ENCODE data around the gene WRAP73. TPM values are rescaled to one million over a fixed set of nuclear protein-coding genes. Genes with fewer than 3 reads are reported as not detected.
"Not testable (repeated sequence)": the region's sequence is repeated elsewhere in the genome, so short reads cannot be mapped to it uniquely, and the experiment has no call there.

WRAP73 gene
- total RNA-seq, 1 experiment from 2014 or later = 25.5 TPM

DNA sequence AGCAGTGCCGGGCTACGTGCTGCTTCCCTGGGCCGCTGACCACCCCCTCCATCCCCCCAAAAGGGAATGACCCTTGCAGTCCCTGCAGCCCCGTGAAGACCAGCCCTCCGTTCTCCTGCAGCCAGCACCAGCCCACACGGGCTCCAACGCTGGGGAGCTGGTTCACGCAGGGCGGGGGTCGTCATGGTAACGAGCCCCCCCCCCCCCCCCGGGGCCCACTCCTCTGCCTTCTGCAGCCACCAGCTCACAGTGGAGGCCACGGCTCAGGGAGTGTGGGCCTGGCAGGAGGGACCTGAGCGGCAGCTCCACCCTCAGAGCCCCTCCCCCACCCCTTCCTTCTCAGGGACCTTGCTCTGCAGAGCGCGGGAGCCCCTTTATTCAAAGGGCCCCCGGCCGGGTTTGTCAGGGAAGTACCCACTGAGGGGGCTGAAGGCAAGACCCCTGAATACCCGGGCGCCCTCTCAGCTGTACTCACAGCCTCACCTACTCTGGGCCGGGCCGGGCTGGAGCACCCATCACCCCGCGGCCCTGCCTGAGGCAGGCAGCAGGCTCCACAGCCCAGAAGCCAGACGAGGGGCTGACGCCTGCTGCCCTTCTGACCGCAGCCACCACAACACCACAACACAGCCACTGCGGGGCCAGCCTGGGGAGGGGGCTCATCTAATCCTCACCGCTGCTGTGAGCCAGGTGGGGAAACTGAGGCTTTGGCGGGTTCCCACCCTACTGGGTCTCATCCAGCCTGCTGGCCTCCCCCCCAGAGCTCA is 51.2 kb downstream of the WRAP73 start:
- in situ Hi-C loops (cut with HindIII; ENCODE audit: low pct_unique_long_range_greater_than_20kb, low sequenced_read_pairs) = no loop called here

DNA sequence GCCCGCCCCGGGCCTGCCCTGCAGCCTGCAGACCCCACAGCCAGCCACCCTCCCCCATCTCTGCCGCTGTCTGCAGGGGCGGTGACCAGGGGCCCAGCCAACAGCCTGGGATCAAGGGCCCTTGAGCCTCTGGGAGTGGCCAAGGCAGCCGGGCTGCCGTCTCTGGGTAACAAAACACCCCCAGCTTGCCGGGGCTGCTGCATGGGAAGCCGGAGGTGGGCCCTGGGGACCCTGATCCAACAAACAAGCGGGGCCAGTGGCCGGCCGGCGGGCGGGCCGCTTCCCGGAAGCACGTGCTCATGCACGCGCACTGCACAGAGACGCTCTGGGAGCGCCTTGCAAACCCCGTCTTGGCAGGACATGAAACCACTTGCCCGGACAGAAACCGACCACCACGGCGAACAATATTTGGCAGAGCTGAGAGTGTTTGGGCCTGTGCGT is 51.8 kb downstream of the WRAP73 start:
- DNase-seq (ENCODE audit: low read depth, low spot score) = no peak
- in situ Hi-C loops (cut with HindIII; ENCODE audit: low pct_unique_long_range_greater_than_20kb, low sequenced_read_pairs) = no loop called here

More for the DNA sequence above, 51.2 kb downstream of the WRAP73 start:
- DNase-seq (ENCODE audit: low read depth, low spot score) = no peak

DNA sequence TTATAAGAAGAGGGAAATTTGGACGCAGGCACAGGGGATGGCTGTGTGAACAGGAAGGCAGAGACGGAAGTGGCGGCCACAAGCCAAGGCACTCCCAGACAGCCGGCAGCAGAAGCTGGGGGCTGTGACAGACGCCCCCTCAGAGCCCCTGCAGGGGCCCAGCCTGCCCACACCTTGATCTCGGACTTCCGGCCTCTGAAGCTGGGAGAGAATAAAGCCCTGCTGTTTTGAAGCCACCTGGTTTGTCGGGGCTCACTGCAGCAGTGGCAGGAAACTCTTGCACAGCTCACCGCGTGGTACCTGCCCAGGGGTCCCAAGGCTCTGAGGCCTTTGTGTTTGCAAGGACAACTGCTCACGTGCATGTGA is 52.3 kb downstream of the WRAP73 start:
- DNase-seq (ENCODE audit: low read depth, low spot score) = no peak
- in situ Hi-C loops (cut with HindIII; ENCODE audit: low pct_unique_long_range_greater_than_20kb, low sequenced_read_pairs) = no loop called here

DNA sequence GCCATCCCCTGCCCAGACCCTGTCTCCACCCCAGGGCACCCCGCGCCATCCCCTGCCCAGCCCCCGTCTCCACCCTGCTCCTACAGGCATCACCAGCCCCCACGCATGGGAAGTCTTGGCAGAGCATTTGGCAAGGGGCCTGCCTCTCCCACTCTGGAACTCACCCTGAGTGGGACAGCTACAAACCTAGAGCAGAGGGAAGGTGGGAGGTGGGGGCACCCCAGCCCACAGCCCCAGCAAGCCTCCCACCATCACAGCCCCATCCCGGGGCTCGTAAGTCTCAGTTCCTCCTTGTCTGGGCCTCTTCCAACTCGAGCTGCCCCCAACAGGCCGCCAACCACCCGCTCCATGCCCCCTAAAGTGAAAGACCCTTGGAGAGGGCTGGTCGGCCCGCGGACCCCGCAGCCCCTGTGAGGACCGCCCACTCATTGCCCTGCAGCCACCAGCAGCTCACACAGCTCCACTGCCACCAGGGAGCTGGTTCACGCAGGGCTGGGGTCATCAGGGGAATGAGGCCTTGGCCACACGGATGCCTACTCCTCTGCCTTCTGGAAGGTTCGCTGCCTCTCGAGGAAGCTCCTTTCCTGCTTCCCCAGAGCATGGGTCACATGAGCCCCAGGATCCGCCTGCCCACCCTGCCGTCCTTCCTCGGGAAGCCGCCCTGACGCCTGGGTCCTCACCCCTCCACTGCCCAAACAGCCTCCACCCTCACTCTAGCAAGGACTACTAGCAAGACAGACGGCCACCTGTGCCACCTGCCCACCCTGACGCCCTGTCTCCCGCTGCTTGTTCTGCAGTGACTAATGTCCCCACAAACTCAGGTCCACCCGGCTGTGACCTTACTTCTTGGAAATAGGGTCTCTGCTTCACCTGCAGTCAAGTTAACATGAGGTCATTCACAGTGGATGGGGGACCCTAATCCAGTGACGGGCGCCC is 53.0 kb downstream of the WRAP73 start:
- no peak for DNase-seq (ENCODE audit: low read depth, low spot score)
- in situ Hi-C loops (cut with HindIII; ENCODE audit: low pct_unique_long_range_greater_than_20kb, low sequenced_read_pairs) = no loop called here

DNA sequence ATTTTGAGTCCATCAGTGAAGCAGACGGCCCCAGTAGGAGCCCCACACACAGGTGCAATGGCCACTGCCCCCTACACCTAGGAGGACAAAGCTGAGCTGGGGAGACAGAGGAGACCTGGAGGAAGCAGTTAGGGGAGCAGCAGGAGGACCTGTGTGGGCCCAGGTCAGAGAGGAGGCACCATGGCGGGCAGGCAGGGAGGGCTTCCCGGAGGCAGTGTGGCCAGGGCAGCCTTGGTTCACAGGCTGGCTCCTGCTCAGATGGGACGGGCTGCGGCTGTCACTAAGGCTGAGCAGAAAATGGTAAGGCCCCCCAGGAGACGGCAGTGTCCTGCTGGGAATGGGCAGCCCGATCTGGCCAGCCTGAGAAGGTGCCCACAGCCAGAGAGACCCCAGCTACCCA is 54.0 kb downstream of the WRAP73 start:
- in situ Hi-C loops (cut with HindIII; ENCODE audit: low pct_unique_long_range_greater_than_20kb, low sequenced_read_pairs) = no loop called here
- no peak for DNase-seq (ENCODE audit: low read depth, low spot score)

DNA sequence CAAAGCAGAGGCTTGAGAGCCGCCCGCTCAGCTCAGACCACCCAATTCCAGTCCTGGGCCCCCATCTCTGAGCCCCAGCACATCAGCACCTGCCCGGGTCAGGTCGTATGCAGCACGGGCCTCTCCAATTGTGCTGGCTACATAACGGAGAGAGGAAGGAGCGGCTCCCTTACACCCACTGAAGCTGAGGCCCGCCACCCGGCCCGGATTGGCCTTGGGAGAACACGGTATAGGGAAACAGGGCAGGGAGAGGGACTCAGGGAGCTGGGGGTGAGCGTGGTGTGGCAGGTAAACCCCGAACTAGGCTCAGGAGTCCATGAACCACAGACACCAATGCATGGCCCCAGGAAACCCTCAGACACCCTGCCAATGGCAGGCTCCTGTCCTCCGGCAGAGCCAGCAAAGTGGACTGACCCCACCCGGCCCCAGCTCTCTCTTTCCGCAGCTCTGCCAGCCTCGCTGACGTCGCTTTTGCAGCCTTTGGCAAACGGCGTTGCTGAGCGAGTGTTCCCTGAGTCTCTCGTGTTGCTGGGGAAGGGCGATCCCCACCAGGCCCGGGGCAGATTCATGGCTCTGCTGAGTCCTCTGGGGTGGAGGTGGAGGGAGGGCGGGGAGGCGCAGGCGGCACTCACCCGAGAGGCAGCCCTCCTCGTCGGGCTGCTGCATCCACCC is 55.1 kb downstream of the WRAP73 start:
- in situ Hi-C loops (cut with HindIII; ENCODE audit: low pct_unique_long_range_greater_than_20kb, low sequenced_read_pairs) = no loop called here
- no peak for DNase-seq (ENCODE audit: low read depth, low spot score)

DNA sequence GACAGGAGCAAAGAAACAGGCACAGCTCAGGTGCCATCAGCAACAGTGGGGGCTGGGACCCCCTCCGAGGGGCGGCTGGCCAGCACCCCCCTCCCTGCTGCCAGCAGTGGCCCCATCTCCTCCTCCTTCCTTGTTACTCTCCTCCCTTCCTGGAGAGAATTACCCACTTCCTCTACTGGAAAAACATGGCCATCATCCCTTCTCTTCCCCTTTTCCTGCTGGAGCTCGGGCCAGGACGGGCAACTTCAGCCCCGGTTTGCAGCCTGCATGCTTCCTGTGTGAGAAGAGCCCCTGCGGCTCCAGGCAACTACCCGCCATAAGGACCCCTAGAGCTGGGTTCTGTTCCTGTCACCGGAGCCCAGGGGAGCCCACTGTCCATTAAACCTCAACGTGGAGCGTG is 56.2 kb downstream of the WRAP73 start:
- in situ Hi-C loops (cut with HindIII; ENCODE audit: low pct_unique_long_range_greater_than_20kb, low sequenced_read_pairs) = no loop called here
- DNase-seq (ENCODE audit: low read depth, low spot score) = no peak

DNA sequence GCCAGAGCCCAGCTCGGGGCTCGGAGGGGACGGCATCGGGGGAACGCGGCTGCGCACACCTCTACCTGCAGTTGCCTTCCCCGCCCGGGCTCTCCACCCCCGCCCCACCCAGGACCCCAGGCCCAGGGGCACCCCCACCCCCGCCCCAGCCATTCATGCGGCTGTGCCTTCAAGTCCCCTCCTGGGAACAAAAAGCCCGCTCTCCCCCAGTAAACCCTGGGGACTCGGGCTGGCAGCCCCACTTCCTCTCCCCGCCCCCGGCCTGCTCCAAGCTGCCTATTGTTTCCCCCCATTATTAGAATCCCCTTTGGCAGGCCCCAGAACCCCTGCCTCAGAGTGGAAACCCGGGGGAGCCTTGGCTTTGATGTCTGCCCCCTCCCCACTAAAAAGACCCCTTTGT is 56.6 kb downstream of the WRAP73 start:
- in situ Hi-C loops (cut with HindIII; ENCODE audit: low pct_unique_long_range_greater_than_20kb, low sequenced_read_pairs) = no loop called here
- DNase-seq (ENCODE audit: low read depth, low spot score) = no peak

DNA sequence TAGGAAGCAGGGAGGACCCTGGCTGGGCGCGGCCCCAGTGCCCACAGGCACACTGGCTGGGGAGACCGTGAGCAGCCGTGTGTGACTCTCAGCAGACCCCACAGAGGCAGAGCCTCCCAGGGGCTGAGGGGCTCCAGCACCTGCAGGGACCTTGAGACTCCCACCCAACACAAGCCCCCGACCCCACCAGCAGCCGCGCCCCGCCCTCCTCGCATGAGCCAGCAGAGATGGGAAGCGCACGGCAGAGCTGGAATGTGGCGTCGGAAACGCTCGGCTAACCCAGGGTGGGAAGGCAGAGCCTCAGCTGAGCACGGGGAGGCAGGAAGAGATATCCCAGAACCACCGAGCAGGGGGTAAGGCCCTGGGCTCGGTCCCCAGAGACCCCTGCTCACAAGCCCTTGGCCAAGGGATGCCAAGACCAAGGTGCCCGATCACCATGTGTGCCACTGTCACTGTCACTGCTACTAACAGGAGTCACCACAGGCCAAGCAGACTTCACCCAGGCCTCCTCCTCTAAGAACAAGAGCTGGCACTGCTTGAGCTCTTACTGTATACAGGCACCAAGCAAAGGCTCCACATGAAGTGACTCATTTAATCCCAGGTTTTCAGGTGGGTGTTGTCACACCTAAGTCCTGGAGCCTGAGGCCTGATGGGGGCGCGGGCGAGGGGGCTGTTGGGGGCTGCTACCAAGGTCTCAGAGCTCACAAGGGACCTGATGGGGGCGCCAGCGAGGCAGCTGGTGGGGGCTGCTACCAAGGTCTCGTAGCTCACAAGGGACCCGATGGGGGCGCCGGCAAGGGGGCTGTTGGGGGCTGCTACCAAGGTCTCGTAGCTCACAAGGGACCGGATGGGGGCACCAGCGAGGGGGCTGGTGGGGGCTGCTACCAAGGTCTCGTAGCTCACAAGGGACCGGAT is 58.7 kb downstream of the WRAP73 start:
- DNase-seq (ENCODE audit: low read depth, low spot score) = no peak
- in situ Hi-C loops (cut with HindIII; ENCODE audit: low pct_unique_long_range_greater_than_20kb, low sequenced_read_pairs) = no loop called here

DNA sequence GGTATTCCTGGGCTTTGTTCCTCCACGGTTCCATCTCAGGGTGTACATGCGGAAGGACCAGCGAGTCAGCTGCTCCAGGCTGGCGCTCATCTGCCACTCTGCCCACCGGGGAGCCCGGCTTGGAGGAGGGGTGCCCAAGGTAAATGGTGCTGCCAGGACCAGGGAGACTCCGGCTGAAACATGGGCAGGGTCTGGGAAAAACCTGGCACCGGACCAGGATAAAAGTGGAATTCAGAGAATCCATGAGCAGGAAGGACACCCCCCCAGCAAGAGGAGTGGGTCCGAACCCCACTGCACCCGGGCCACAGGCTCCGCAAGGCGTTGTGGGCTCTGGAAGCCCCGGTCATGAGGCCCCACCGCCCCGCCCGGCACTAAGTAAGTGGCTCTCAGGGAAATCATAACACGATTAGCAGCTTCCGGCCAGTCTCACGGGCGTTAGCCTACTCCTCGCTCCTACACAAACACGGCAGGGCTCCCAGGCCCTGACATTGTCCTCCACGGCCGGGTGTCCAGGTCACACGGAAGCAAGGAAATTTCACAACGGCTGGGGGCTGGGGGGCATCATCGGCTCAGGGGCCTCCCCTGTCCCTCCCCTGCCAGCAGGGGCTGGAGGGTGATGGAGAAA is 59.7 kb downstream of the WRAP73 start:
- DNase-seq (ENCODE audit: low read depth, low spot score) = no peak
- in situ Hi-C loops (cut with HindIII; ENCODE audit: low pct_unique_long_range_greater_than_20kb, low sequenced_read_pairs) = no loop called here

DNA sequence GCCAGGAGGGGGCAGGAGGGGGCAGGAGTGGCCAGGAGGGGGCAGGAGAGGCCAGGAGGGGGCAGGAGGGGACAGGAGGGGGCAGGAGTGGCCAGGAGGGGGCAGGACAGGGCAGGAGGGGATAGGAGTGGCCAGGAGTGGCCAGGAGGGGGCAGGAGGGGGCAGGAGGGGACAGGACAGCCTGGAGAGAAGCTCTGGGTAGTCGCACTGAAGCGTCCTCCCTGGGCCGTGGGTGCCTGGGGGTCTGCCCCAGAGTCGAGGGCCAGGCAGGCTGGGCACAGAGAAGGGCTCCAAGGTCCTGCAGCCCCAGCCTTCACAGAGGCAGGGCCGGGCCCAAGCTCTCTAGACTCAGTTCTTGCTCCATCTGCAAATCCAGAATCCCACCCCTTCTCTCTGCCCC is 61.5 kb downstream of the WRAP73 start:
- no peak for DNase-seq (ENCODE audit: low read depth, low spot score)
- in situ Hi-C loops (cut with HindIII; ENCODE audit: low pct_unique_long_range_greater_than_20kb, low sequenced_read_pairs) = no loop called here

DNA sequence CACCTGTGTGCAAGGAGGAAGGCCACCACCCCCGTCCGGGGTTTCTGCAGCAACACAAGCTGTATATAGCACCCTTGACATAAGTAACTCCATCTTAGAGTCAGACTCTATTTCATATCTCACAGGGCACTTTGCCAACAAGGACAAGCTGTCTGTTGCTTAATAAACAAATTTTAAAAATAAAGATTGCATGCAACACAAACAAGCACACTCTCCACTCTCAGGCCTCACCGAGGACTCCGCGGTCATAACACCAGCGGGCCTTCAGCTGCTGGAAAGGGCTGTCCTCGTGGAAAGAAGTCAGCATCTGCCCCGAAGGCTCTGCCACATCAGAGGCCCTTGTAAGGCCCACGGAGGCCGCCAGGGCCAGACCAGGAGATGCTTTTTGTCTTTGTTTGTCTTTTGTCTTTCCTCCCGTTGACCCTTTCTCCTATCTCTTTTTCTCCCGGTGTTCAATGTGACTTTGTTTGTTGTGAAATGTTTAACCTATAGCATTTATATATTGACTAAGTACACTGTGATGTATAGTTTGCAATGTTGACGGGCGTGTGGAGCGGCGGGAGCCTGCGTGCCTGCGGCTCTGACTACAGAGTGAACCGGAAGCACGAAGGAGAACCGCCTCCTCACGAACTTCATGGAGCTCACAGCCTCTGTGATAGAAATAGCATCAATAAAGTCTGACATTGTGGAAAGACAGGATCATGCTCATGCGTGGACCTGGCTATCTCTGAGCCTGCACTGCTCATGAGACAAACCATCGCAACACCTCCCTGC is 62.7 kb downstream of the WRAP73 start:
- in situ Hi-C loops (cut with HindIII; ENCODE audit: low pct_unique_long_range_greater_than_20kb, low sequenced_read_pairs) = no loop called here
- no peak for DNase-seq (ENCODE audit: low read depth, low spot score)

DNA sequence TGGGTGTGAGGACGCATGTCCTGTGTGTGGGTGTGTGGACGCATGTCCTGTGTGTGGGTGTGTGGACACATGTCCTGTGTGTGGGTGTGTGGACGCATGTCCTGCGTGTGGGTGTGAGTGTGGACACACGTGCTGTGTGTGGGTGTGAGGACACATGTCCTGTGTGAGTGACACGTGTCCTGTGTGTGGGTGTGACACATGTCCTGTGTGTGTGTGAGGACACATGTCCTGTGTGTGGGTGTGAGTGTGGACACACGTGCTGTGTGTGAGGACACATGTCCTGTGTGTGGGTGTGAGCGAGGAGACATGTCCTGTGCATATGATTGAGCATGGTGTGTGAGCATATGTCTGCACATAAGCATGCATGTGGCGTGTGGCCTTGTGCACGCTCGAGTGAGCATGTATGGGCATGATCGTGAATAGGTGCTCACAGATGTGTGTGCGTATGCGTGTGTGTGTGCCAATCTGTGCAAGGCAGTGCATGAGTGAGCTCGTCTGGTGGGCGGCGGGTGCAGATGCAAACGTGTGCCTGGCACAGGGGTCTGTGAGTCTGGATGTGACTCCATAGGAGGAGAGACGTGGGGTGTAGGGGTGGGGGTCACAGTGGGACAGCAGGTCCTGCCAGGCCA is 63.8 kb downstream of the WRAP73 start:
- in situ Hi-C loops (cut with HindIII; ENCODE audit: low pct_unique_long_range_greater_than_20kb, low sequenced_read_pairs) = no loop called here
- DNase-seq (ENCODE audit: low read depth, low spot score) = no peak

DNA sequence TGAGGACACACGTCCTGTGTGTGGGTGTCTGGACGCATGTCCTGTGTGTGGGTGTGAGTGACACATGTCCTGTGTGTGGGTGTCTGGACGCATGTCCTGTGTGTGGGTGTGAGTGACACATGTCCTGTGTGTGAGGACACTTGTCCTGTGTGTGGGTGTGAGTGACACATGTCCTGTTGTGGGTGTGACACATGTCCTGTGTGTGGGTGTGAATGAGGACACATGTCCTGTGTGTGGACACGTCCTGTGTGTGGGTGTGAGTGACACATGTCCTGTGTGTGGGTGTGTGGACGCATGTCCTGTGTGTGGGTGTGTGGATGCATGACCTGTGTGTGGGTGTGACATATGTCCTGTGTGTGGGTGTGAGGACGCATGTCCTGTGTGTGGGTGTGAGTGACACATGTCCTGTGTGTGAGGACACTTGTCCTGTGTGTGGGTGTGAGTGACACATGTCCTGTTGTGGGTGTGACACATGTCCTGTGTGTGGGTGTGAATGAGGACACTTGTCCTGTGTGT is 64.5 kb downstream of the WRAP73 start:
- in situ Hi-C loops (cut with HindIII; ENCODE audit: low pct_unique_long_range_greater_than_20kb, low sequenced_read_pairs); DNase-seq (ENCODE audit: low read depth, low spot score): not testable (repeated sequence)

DNA sequence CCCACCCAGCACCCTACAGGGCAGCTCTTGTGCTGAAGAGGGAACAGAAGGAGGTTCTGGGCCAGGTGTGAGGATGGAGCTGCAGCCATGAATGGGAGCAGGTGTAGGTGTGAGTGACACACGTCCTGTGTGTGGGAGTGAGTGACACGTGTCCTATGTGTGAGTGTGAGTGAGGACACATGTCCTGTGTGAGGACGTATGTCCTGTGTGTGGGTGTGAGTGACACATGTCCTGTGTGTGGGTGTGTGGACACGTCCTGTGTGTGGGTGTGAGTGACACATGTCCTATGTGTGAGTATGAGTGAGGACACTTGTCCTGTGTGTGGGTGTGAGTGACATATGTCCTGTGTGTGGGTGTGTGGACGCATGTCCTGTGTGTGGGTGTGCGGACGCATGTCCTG is 65.0 kb downstream of the WRAP73 start:
- no peak for DNase-seq (ENCODE audit: low read depth, low spot score)
- in situ Hi-C loops (cut with HindIII; ENCODE audit: low pct_unique_long_range_greater_than_20kb, low sequenced_read_pairs) = no loop called here

DNA sequence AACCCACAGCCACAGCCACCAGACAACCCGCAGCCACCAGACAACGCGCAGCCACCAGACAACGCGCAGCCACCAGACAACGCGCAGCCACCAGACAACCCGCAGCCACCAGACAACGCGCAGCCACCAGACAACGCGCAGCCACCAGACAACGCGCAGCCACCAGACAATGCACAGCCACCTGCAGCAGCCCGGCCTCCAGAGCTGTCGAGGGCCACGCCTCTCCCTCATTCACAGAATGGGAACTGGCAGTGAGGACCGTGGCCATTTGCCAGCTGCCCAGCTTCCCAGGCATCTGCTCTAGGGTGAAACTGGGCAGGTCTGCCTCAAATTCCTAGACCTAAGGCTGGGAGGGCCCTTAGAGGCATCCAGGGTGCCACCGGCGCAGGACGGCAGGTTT is 66.2 kb downstream of the WRAP73 start:
- DNase-seq (ENCODE audit: low read depth, low spot score); in situ Hi-C loops (cut with HindIII; ENCODE audit: low pct_unique_long_range_greater_than_20kb, low sequenced_read_pairs): not testable (repeated sequence)
